ENCODE results near the gene TNRC6C.

Gene TNRC6C

DNA sequence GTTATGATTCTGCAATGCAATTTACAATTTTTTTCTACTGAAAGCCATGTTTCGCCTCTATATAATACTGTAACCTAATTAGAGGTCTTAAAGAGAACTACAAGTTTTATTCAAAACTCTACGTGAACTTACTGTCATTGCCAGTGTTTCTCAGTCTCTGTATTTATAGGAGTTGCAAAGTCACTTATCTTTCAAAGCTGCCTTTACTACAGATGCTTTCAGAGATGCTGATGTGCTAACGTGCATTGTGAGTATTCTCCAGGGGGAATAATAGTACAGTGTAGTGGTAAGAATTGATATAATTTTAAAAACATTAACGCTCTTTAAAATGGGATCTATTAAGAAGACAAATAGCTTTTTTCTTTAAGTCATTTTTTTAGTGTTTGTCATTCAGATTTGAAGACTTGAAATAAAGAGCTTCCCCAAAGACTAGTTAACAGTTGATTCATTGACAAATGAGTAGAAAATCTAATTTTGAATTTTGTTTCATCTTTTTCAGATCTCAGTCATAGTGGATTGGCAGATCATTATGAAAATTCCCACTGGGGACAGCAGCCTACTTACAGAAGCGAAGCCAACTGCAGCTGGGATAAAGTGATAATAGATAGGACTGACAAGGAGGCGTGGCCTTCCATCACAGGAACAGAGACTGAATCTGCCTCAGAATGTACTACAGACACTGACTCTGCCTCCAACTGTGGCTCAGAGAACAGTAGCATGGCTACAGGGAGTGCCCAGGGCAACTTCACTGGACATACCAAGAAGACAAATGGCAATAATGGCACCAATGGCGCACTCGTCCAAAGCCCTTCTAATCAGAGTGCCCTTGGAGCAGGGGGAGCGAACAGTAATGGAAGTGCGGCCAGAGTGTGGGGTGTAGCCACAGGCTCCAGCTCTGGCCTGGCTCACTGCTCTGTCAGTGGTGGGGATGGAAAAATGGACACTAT lies 90.1 kb downstream of the TNRC6C start:
- Histone ChIP-seq H3K9ac (ENCODE audit: low read depth, low read length) (no peak overlapping the region), H3K27ac (ENCODE audit: low read depth, low read length) (no peak overlapping the region), H3K4me1 (ENCODE audit: insufficient read depth, low read length) (no peaks in the 10 kb centered on the region), H3K4me3 (ENCODE audit: low read length) (no peak overlapping the region), H3K9me3 (ENCODE audit: insufficient read depth, low read depth, low read length) (no peaks in the 10 kb centered on the region), H3K36me3 (ENCODE audit: insufficient read depth, low read length) (peaks cover 48% of the 10 kb centered on the region), H3K27me3 (ENCODE audit: insufficient read depth, low read length) (no peaks in the 10 kb centered on the region)
- 96% methylated on average over 9 of the region's 10 CpGs for WGBS

DNA sequence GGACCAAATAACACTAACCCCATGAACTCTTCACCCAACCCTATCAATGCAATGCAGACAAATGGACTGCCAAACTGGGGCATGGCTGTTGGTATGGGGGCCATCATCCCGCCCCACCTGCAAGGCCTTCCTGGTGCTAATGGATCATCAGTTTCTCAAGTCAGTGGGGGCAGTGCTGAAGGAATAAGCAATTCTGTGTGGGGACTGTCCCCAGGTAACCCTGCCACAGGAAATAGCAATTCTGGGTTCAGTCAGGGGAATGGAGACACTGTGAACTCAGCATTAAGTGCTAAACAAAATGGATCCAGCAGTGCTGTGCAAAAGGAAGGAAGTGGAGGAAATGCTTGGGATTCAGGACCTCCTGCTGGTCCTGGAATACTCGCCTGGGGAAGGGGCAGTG lies 91.1 kb downstream of the TNRC6C start:
- Histone ChIP-seq H3K27me3 (ENCODE audit: insufficient read depth, low read length) (no peaks in the 10 kb centered on the region), H3K4me1 (ENCODE audit: insufficient read depth, low read length) (no peaks in the 10 kb centered on the region), H3K9ac (ENCODE audit: low read depth, low read length) (no peak overlapping the region), H3K36me3 (ENCODE audit: insufficient read depth, low read length) (peaks cover 58% of the 10 kb centered on the region), H3K4me3 (ENCODE audit: low read length) (no peak overlapping the region), H3K9me3 (ENCODE audit: insufficient read depth, low read depth, low read length) (no peaks in the 10 kb centered on the region), H3K27ac (ENCODE audit: low read depth, low read length) (no peak overlapping the region)
- WGBS: 86% methylated on average over 2 of the region's 2 CpGs

DNA sequence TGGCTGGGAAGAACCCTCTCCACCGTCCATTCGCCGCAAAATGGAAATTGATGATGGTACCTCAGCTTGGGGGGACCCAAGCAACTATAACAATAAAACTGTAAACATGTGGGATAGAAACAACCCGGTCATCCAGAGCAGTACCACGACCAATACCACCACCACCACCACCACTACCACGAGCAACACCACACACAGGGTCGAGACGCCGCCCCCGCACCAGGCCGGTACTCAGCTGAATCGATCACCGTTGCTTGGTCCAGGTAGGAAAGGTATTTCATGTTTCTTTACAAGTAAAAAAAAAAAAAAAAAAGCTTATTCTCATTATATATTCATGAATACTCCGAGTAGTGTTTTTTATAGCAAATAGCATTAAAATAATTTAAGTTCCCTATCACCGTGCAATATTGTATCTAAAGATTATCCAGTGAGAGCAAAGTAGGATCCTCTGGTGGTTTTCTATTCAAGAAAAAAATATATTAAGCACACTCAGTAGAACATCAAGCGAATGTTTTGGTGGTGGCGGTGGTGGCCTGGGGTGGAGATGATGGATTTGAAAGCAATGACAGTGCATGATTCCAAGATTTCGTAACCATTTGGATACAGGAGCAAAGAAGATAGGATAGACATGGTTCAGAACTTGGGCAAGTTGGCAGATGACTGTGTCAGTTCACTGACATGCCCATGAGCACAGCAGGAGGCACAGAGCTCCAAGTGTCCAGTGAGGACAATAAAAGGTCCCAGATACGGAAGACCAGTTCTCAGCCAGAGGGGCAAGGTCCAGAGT lies 92.9 kb downstream of the TNRC6C start:
- peaks cover 59% of the 10 kb centered on the region for H3K36me3 ChIP-seq (ENCODE audit: insufficient read depth, low read length)

DNA sequence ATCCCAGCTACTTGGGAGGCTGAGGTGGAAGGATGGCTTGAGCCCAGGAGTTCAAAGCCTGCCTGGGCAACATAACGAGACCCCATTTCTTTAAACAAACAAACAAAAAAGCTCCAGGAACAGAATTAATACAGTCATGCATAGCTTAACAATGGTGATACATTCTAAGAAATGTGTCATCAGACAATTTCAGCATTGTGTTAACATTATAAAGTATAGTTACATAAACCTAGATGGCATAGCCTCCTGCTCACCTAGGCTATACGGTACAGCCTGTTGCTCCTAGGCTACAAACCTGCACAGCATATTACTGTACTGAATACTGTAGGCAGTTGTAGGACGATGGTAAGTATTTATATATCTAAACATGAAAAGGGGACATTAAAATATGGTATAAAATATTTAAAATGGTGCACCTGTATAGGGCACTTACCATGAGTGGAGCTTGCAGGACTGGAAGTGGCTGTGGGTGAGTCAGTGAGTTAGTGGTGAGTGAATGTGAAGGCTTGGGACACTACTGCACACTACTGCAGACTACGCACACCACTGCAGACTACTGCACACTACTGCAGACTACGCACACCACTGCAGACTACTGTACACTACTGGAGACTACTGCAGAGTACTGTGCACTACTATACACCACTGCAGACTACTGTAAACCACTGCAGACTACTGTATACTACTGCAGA lies 95.4 kb downstream of the TNRC6C start:
- Histone ChIP-seq H3K27me3 (ENCODE audit: insufficient read depth, low read length) (no peaks in the 10 kb centered on the region), H3K4me3 (ENCODE audit: low read length) (no peak overlapping the region), H3K36me3 (ENCODE audit: insufficient read depth, low read length) (peaks cover 51% of the 10 kb centered on the region), H3K9ac (ENCODE audit: low read depth, low read length) (no peak overlapping the region), H3K4me1 (ENCODE audit: insufficient read depth, low read length) (no peaks in the 10 kb centered on the region; the same call in 1 of the 2 replicates), H3K27ac (ENCODE audit: low read depth, low read length) (no peak overlapping the region), H3K9me3 (ENCODE audit: insufficient read depth, low read depth, low read length) (no peaks in the 10 kb centered on the region)
- WGBS: 96% methylated on average over 5 of the region's 5 CpGs

More for the DNA sequence above, 92.9 kb downstream of the TNRC6C start:
- 97% methylated on average over 12 of the region's 19 CpGs for WGBS
- Histone ChIP-seq H3K4me1 (ENCODE audit: insufficient read depth, low read length) (no peaks in the 10 kb centered on the region), H3K9me3 (ENCODE audit: insufficient read depth, low read depth, low read length) (no peaks in the 10 kb centered on the region), H3K4me3 (ENCODE audit: low read length) (no peak overlapping the region), H3K27ac (ENCODE audit: low read depth, low read length) (no peak overlapping the region), H3K9ac (ENCODE audit: low read depth, low read length) (no peak overlapping the region), H3K27me3 (ENCODE audit: insufficient read depth, low read length) (no peaks in the 10 kb centered on the region)

DNA sequence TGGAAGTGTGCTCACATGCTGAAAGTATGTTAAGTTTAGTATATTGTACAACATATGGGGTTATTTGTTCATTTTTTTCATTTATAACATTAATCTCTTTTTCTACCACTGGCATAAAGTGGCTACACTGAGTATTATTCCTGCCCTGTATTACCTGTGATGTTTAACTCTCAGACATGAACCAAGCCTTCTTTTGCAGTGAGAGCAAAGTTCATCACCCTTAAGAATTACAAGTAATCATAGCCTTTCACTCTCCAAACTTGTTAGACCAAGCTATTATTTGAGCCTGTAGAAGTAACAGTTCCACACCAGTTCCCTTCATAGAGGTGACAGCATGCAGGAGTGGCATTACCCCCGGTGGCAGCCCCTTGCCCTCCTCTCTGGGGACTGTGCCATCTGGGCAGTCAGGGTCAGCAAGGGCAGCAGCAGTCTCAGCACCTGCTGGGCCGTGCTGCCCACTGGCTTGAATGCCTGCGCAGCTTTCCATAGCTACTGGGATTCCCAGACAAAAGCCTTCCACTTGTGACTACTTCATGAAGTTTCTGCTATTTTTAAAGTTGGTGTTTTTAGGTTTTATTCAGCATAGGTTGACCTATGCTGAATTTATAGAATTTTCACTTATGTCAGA lies 98.7 kb downstream of the TNRC6C start:
- Histone ChIP-seq H3K27me3 (ENCODE audit: insufficient read depth, low read length) (no peaks in the 10 kb centered on the region), H3K4me1 (ENCODE audit: insufficient read depth, low read length) (no peaks in the 10 kb centered on the region; the same call in 1 of the 2 replicates), H3K27ac (ENCODE audit: low read depth, low read length) (no peak overlapping the region), H3K9me3 (ENCODE audit: insufficient read depth, low read depth, low read length) (no peaks in the 10 kb centered on the region), H3K4me3 (ENCODE audit: low read length) (no peak overlapping the region), H3K9ac (ENCODE audit: low read depth, low read length) (no peak overlapping the region), H3K36me3 (ENCODE audit: insufficient read depth, low read length) (peaks cover 21% of the 10 kb centered on the region)
- 91% methylated on average over 3 of the region's 3 CpGs for WGBS

DNA sequence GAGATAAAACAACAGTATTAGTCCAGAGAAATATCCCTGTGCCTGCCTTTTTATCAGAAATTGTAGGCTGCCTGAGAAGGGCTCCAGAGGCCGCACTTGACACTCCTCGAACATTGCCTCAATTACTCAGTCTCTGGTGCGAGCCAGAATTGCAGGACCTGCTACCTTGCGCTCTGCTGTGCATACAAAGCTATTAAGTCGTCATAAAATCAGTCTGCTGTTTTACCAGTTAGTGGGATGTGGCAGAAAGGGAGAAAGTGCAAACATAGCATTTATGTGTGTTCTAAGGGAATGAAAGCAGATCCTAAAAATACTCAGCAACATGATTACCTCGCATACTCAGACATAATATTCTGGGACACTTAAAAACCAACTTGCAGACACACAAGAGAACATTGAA lies 99.5 kb downstream of the TNRC6C start:
- H3K4me3 ChIP-seq (ENCODE audit: low read length): no peak overlapping the region
- H3K4me1 ChIP-seq (ENCODE audit: insufficient read depth, low read length): no peaks in the 10 kb centered on the region; the same call in 1 of the 2 replicates
- 95% methylated on average over 6 of the region's 6 CpGs for WGBS
- no peaks in the 10 kb centered on the region for H3K27me3 ChIP-seq (ENCODE audit: insufficient read depth, low read length)
- no peaks in the 10 kb centered on the region for H3K9me3 ChIP-seq (ENCODE audit: insufficient read depth, low read depth, low read length)
- H3K9ac ChIP-seq (ENCODE audit: low read depth, low read length): no peak overlapping the region
- peaks cover 20% of the 10 kb centered on the region for H3K36me3 ChIP-seq (ENCODE audit: insufficient read depth, low read length)
- no peak overlapping the region for H3K27ac ChIP-seq (ENCODE audit: low read depth, low read length)

DNA sequence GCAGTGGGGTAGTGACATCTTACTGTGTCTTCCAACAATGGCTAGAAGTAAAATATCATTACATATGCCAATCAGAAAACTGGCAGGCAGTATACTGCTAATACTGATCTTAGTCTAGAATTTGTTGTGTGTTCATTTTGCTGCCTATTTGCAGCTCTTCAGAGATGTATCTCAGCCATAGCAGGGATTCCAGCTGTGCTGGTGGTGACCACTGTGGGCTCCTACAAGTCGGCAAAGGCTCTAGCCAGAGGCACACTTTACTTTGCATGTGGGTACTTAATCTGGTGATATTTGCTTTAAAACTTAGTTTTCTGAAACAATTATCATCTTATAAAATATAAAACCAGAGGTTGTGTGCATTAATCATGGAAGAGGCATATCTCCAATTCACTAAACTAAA lies 100.1 kb downstream of the TNRC6C start:
- H3K27ac ChIP-seq (ENCODE audit: low read depth, low read length): no peak overlapping the region

DNA sequence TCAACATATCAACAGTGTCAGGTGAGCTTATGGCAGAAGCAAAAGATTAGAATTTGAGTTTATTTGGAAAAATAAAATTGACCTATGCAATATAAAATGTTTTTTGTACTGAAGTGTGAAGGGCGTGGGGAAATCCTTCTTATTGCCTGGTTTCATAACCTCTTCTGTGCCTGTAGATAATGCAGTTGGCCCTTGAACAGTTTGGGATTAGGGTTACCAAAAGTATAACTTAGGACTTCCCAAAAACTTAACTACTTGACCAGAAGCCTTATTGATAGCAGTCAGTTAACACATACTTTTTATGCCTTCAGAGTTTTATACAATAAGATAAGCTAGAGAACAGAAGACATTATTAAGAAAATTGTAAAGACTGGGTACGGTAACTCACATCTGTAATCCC lies 104.1 kb downstream of the TNRC6C start:
- Histone ChIP-seq H3K9me3 (ENCODE audit: insufficient read depth, low read depth, low read length) (no peaks in the 10 kb centered on the region), H3K27ac (ENCODE audit: low read depth, low read length) (no peak overlapping the region), H3K4me1 (ENCODE audit: insufficient read depth, low read length) (no peaks in the 10 kb centered on the region; the same call in 1 of the 2 replicates), H3K9ac (ENCODE audit: low read depth, low read length) (no peak overlapping the region), H3K36me3 (ENCODE audit: insufficient read depth, low read length) (peaks cover 26% of the 10 kb centered on the region), H3K27me3 (ENCODE audit: insufficient read depth, low read length) (no peaks in the 10 kb centered on the region), H3K4me3 (ENCODE audit: low read length) (no peak overlapping the region)
- WGBS: 94% methylated on average over 2 of the region's 2 CpGs

More for the DNA sequence above, 100.1 kb downstream of the TNRC6C start:
- Histone ChIP-seq H3K9ac (ENCODE audit: low read depth, low read length) (no peak overlapping the region), H3K27me3 (ENCODE audit: insufficient read depth, low read length) (no peaks in the 10 kb centered on the region), H3K4me1 (ENCODE audit: insufficient read depth, low read length) (no peaks in the 10 kb centered on the region; the same call in 1 of the 2 replicates), H3K4me3 (ENCODE audit: low read length) (no peak overlapping the region), H3K9me3 (ENCODE audit: insufficient read depth, low read depth, low read length) (no peaks in the 10 kb centered on the region), H3K36me3 (ENCODE audit: insufficient read depth, low read length) (peaks cover 22% of the 10 kb centered on the region)
- 90% methylated on average over 1 of the region's 1 CpG for WGBS

DNA sequence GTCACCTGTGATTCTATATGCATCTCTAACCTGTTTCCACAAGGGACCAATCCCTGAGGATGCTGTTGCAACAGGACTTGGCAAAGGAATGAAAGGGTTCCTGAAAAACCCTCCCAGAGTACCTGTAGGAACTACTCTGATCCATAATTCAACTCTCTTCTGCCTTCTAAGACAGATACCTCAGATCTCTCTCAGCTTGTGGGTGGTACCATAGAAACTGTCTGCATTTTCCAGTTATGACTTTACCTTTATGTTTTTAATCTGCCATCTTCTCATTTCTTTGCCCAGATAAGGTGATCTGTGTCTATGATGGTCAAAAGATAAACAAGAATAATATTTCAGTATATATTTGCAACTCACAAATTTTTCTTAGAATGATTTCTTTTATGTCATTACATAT lies 105.0 kb downstream of the TNRC6C start:
- no peaks in the 10 kb centered on the region for H3K9me3 ChIP-seq (ENCODE audit: insufficient read depth, low read depth, low read length)
- H3K4me3 ChIP-seq (ENCODE audit: low read length): no peak overlapping the region
- H3K27ac ChIP-seq (ENCODE audit: low read depth, low read length): no peak overlapping the region
- no peaks in the 10 kb centered on the region; the same call in 1 of the 2 replicates for H3K4me1 ChIP-seq (ENCODE audit: insufficient read depth, low read length)
- no peak overlapping the region for H3K9ac ChIP-seq (ENCODE audit: low read depth, low read length)
- no peaks in the 10 kb centered on the region for H3K27me3 ChIP-seq (ENCODE audit: insufficient read depth, low read length)
- H3K36me3 ChIP-seq (ENCODE audit: insufficient read depth, low read length): peaks cover 34% of the 10 kb centered on the region

DNA sequence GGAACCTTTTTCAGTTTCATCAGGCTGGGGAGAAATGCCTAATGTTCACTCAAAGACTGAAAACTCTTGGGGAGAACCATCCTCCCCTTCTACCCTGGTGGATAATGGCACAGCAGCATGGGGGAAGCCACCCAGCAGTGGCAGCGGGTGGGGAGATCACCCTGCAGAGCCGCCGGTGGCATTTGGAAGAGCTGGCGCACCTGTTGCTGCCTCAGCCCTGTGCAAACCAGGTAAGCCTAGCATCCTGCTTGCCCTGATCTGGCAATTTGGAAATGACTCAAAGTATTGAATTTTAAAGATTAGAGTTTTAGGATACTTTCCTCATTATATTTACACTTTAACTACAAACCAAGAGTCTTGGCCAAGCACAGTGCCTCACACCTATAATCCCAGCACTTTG lies 106.2 kb downstream of the TNRC6C start:
- H3K27me3 ChIP-seq (ENCODE audit: insufficient read depth, low read length): no peaks in the 10 kb centered on the region
- H3K36me3 ChIP-seq (ENCODE audit: insufficient read depth, low read length): peaks cover 46% of the 10 kb centered on the region
- no peaks in the 10 kb centered on the region for H3K9me3 ChIP-seq (ENCODE audit: insufficient read depth, low read depth, low read length)
- no peak overlapping the region for H3K27ac ChIP-seq (ENCODE audit: low read depth, low read length)
- WGBS: 97% methylated on average over 4 of the region's 4 CpGs
- H3K4me3 ChIP-seq (ENCODE audit: low read length): no peak overlapping the region
- H3K4me1 ChIP-seq (ENCODE audit: insufficient read depth, low read length): no peaks in the 10 kb centered on the region
- no peak overlapping the region for H3K9ac ChIP-seq (ENCODE audit: low read depth, low read length)

Measured in HUES64 (cell line).